Lower leg skin (tissue), 4 donors: Measurements from ENCODE around the gene HS3ST4. TPM values are rescaled to one million over a fixed set of nuclear protein-coding genes. Genes with fewer than 3 reads are reported as not detected.

ENCODE experiments used
- DNase-seq, 2 donors: peaks; one replicate each; pipeline ENCODE4 v3.0.0-alpha.2; 2019; ENCODE audit warnings: low spot score in 2 of 2
- H3K4me3 ChIP-seq: fragments of 200-600 bp; sonication (generic); 2 replicates; pipeline ENCODE4 v1.5.1; 2017; ENCODE audit warnings: mild to moderate bottlenecking, low read depth; ENCODE audit not compliant: poor library complexity, severe bottlenecking
- CTCF ChIP-seq, 3 donors: fragments of 450-650 bp; IDR thresholded peaks; one replicate each; pipeline ENCODE4 v1.5.1; 2016; ENCODE audit warnings: antibody characterized with exemption in 3 of 3, mild to moderate bottlenecking in 3 of 3, moderate library complexity in 2 of 3
- POLR2A ChIP-seq, 2 donors: fragments of 450-650 bp; IDR thresholded peaks; one replicate each; pipeline ENCODE4 v1.6.1; 2016 to 2017; ENCODE audit warnings: antibody characterized with exemption in 2 of 2, mild to moderate bottlenecking in 1 of 2, moderate library complexity in 1 of 2
- WGBS, 2 donors: methylation state at CpG; one replicate each; pipeline ENCODE4 v1.1.5; 2018; 5-methylcytosine and 5-hydroxymethylcytosine counted together
- intact Hi-C: fragments of 100-400 bp; cut with DNase I; formaldehyde crosslinking; loops from one replicate; pipeline ENCODE4 v1.15.0; 2023; ENCODE audit warnings: low total_unique reads
- total RNA-seq, 4 donors: library from RNA; depleted of rRNA; stranded (reverse); fragments of >200 nt; gene quantifications; one replicate each; pipeline ENCODE4 v1.1.0, GENCODE V29; 2016

The HS3ST4 gene
- total RNA-seq, 4 donors from 2014 or later = 0.17 to 2.4 (median 0.84) TPM; not detected in 1

DNA sequence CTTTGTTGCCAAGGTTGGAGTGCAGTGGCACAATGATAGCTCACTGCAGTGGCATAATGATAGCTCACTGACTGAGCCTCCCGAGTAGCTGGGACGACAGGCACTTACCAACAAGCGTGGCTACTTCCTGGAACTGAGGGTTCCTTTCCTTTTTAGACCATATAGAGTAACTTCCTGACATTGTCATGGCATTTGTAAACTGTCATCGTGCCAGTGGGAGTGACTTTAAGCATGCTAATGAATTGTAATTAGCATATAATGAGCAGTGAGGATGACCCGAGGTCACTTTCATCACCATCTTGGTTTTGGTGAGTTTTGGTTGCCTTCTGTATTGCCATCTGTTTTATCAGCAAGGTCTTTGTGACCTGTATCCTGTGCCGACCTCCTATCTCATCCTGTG is 162.4 kb downstream of the HS3ST4 start:
- 21 to 28% methylated on average over 6 of the region's 6 CpGs for WGBS, 2 donors
- intact Hi-C loops = no loop called here
- no peak for DNase-seq
- TF ChIP-seq CTCF (IDR thresholded peaks at IDR 0.05) = no peak
- TF ChIP-seq POLR2A (IDR thresholded peaks at IDR 0.05) = no peak
- H3K4me3 ChIP-seq = no peak overlapping the region

- TF ChIP-seq CTCF (IDR thresholded peaks at IDR 0.05) = no peak
- no peak for DNase-seq
- intact Hi-C loops = no loop called here
- 6 to 12% methylated on average over 1 of the region's 1 CpG for WGBS, 2 donors
- H3K4me3 ChIP-seq = no peak overlapping the region
These were observed 163.3 kb downstream of the HS3ST4 start for GRCh38 chr16:25855063-25855462.

DNA sequence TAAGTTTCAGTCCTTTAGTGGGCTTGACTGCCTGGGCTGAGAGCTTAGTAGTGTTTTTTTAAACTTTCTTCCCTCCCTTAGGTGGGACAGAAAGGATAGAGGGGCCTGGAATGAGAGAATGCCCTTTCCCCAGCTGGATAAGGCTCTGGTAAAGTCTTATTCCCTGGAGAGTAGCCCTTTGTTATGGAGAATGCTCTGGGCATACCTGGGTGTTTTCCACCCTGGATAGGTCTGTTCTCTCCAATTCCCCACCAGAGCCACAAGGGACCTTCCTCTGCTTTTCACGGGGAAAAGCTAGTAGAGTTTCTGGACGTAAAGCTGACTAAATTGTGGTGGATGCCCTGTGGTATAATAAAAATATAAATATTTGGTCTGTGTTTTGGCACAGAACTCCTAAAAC is 164.1 kb downstream of the HS3ST4 start:
- H3K4me3 ChIP-seq = no peak overlapping the region
- 14 to 27% methylated on average over 2 of the region's 2 CpGs for WGBS, 2 donors
- intact Hi-C loops = no loop called here
- no peak for DNase-seq
- TF ChIP-seq POLR2A (IDR thresholded peaks at IDR 0.05) (no peak), CTCF (IDR thresholded peaks at IDR 0.05) (no peak)

- intact Hi-C loops = no loop called here
- no peak for DNase-seq
- 51 to 88% methylated on average over 3 of the region's 3 CpGs for WGBS, 2 donors
- no peak overlapping the region for H3K4me3 ChIP-seq
- TF ChIP-seq POLR2A (IDR thresholded peaks at IDR 0.05) (no peak), CTCF (IDR thresholded peaks at IDR 0.05) (no peak)
These were observed 167.9 kb downstream of the HS3ST4 start for GRCh38 chr16:25859645-25860044.

DNA sequence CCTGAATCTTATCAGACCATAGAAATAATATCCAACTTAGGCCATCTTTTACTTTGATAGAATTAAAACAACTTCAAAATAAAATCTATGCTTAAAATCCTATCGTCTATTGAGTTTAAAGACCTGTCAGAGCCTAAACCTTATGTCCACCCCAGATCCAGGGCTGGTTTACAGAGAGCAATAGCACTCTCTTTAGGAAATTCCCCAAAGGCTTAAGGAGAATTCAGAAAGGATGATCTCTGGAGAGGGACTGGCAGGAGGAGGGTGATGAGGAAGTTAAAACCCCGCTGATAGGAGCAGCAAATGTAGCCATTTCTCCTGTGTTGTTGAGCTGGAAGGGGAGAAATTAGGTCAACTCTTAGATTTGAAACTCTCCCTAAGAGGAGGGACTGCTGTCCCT is 175.3 kb downstream of the HS3ST4 start:
- H3K4me3 ChIP-seq = no peak overlapping the region
- DNase-seq = no peak
- TF ChIP-seq CTCF (IDR thresholded peaks at IDR 0.05) (no peak), POLR2A (IDR thresholded peaks at IDR 0.05) (no peak)
- 82 to 83% methylated on average over 2 of the region's 2 CpGs for WGBS, 2 donors
- intact Hi-C loops = no loop called here

DNA sequence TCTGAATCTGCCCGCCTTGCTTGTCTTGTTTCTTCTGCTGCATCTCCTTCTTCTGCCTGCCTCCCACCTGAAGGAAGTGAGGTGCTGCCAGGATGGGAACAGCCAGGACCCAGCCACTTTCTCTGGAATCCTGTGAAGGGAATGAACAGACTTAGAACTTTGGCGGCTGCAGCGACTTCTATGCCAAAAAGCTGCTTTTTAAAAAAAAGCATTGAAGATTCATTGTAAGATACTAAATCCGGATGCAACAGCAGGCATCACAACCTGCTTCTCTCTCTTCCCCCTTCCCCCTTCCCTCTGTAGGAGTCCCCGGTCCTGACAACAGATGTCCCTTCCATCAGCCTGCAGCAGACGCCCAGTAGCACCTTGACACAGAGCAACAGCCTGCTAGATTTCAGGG is 176.3 kb downstream of the HS3ST4 start:
- intact Hi-C loops = no loop called here
- no peak for DNase-seq
- WGBS, 2 donors = 37 to 44% methylated on average over 6 of the region's 6 CpGs
- no peak overlapping the region for H3K4me3 ChIP-seq
- TF ChIP-seq POLR2A (IDR thresholded peaks at IDR 0.05) (no peak), CTCF (IDR thresholded peaks at IDR 0.05) (no peak)
